AG10803 (cell line): ENCODE results near the gene TPRG1L.

Experiments
- DNase-seq: peaks from one replicate; pipeline ENCODE4 v3.0.0; 2010; ENCODE audit warnings: low read depth
- H3K4me3 ChIP-seq: 2 replicates; pipeline ENCODE4 v1.5.1; 2011; ENCODE audit warnings: mild to moderate bottlenecking, low read length, control low read depth
- CTCF ChIP-seq: conservative IDR thresholded peaks from 2 replicates; pipeline ENCODE4 v1.5.1; 2011; ENCODE audit warnings: mild to moderate bottlenecking, low read length, control low read depth, inconsistent platforms

TPRG1L gene

DNA sequence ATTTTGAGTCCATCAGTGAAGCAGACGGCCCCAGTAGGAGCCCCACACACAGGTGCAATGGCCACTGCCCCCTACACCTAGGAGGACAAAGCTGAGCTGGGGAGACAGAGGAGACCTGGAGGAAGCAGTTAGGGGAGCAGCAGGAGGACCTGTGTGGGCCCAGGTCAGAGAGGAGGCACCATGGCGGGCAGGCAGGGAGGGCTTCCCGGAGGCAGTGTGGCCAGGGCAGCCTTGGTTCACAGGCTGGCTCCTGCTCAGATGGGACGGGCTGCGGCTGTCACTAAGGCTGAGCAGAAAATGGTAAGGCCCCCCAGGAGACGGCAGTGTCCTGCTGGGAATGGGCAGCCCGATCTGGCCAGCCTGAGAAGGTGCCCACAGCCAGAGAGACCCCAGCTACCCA is 28.9 kb upstream of the TPRG1L start:
- DNase-seq: no peak
- no peak overlapping the region for H3K4me3 ChIP-seq
- TF ChIP-seq CTCF: no peak

- H3K4me3 ChIP-seq: no peak overlapping the region
- TF ChIP-seq CTCF: no peak
- no peak for DNase-seq
Measured at GRCh38 chr1:3596663-3597598, 27.9 kb upstream of the TPRG1L start.

GRCh38 chr1:3597599-3597964 is 27.2 kb upstream of the TPRG1L start:
- DNase-seq: no peak
- TF ChIP-seq CTCF: no peak
- H3K4me3 ChIP-seq: no peak overlapping the region

GRCh38 chr1:3598051-3598491 is 26.7 kb upstream of the TPRG1L start:
- H3K4me3 ChIP-seq: no peak overlapping the region
- TF ChIP-seq CTCF: no peak
- no peak for DNase-seq

- H3K4me3 ChIP-seq: no peak overlapping the region
- DNase-seq: no peak
- TF ChIP-seq CTCF: no peak
Measured at GRCh38 chr1:3598522-3599285, 26.1 kb upstream of the TPRG1L start.

DNA sequence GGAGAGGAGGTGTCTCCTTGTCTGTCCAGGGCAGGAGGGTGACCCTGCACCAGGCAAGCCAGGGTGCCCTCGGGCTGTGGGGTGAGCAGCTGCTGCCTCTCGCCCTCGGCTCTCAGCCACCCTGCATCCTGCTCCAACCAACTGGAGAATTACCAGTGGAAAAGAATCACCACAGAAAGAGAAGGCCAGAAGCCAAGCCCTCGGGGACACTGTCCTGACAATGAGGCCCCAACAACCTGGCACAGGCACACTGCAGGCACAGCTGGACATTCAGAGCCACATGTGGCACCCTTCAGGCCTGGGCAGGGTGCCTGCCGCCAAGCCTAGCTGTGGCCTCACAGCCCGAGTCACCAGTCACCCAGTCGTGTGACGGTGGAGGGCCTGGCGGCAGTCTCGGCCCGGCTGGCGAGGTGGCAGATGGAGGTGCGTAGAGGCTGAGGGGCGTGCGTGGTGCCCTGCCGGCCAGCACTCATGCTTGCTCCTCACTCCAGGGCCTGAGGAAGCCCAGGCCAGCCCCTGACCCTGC is 25.5 kb upstream of the TPRG1L start:
- no peak for TF ChIP-seq CTCF
- DNase-seq: no peak

More for the DNA sequence above, 25.5 kb upstream of the TPRG1L start:
- H3K4me3 ChIP-seq: no peak overlapping the region
